GM19043 (cell line): ENCODE measurements around the gene FRZB.
"Not testable (repeated sequence)": the region's sequence is repeated elsewhere in the genome, so short reads cannot be mapped to it uniquely, and the experiment has no call there.

Experiments
- ATAC-seq: cut with Tn5 transposase; IDR thresholded peaks from one replicate; pipeline ENCODE4 v1.9.1; 2021; ENCODE audit warnings: low read depth; ENCODE audit not compliant: unreplicated experiment

Gene FRZB, protein sequence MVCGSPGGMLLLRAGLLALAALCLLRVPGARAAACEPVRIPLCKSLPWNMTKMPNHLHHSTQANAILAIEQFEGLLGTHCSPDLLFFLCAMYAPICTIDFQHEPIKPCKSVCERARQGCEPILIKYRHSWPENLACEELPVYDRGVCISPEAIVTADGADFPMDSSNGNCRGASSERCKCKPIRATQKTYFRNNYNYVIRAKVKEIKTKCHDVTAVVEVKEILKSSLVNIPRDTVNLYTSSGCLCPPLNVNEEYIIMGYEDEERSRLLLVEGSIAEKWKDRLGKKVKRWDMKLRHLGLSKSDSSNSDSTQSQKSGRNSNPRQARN

DNA sequence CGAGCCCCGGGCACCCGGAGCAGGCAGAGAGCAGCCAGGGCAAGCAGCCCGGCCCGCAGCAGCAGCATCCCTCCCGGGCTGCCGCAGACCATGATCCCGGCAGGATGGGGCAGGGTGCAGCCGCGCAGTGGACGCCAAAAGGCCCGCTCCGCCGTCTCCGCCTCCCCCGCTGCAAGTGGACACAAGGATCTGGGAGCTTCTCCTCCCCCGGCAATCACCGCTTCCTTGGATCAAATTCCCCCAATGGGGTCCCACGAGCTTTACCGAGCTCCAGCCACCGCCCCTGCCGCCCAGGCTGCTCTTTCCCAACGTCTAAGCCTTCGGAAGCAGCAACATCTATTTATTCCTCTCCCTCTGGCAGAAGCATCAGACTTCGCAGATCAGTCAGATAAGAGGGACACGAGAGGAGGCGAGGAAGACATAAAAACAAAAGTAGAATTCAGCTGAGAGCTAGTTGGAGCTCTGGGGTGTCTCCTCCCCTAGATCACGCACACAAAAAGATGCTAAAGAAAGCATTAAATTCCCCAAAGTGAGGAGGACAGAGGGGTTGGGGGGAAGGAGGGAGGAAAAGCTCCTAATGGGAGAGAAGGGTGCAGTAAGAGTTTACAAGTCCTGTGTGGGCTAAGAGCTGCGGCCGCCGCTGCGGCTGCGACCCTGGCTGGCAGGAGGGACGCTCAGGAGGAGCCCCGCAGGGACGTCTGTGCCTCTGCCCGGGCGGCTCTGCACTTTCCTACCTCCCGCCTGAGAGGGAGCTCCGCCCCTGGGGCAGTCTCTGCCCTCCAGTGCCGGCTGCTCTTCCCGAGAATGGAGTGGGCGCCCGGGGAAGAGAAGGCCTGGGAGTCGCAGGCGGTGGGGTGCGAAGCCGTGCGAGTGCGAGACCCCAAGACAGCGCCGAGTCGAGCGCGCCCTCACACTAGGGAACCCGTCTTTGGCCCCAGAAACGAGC, at the start of gene FRZB:
TSS of gene FRZB (minus strand) at position 177 of the 946 bp plus-strand sequence. CDS start at position 92, 85 bp downstream.
- ATAC-seq, result no peak

DNA sequence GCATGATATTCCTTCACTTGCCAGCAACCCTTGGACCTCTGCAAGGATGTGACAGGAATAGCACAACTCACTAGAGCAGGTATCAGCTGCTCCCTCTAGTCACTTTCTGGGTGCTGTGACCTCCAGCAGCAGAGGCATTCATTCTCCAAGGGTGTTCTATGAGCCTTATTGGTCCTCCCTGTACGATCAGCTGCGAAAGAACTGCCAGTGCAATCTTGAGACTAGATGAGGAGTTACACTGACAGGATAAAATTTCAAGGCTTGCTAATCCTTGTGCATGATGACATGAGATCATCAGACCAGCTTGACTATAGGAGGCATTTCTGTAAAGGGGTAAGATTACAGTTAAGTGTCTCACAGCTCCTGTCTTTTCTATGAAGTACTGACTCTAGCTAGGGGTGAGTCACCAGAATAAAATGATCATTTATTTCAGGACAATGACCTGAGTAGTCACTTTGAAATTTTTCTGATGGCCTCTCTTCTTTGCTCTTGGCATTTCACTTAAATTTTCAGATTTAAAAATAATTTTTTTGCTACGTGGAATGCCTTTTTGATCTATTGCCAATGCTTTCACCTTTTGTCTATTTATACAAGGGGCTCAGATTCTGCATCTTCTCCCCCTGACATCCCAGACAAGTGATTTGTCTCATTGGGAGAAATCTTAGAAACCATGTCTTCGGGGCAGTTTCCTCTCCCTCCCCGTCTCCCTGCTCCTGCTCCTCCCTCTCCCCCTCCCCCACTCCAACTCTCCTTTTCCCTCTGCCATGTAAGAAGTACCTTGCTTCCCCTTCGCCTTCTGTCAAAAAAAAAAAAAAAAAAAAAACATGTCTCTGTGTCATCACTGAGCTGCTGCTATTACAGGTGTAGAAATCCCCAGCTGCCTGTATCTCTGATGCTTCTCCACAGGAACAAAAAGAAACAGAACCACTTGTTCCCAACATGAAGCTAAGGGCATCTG, 49.2 kb upstream of the FRZB start:
- ATAC-seq, result no peak

DNA sequence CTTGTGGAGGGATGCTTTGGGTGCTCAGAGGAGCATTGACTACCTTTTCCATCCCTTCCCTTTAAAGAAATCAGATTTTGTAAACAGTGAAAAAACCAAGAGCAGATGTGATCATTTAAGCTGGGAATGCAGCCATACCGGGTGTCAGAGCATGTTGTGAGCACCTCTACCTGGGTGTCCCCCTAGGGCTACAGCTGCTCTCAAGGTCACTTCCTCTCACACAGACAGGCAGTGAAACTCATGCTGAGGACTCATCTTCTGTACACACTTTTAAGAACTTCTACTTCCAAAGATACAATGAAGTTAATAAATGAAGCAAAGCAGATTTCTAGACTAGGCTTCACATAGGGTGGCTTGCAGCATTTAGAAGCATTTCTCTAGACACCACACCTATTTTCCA, 48.4 kb upstream of the FRZB start:
- no peak for ATAC-seq

DNA sequence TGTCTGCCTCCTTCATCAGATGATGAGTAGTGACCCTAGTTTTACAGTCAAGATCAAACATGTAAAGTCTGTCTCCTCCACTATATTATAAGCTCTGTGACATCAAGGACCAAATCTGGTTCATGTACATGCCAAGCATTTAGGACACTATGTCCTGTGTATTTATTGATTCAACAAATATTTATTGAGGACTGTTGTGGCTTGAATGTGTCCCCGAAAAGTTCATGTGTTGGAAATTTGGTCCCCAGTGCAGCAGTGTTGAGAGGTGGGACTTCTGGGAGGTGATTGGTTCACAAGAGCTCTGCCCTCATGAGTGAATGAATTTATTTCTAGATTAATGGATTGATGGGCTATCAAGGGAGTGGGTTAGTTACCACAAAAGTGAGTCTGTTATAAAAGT, 46.6 kb upstream of the FRZB start:
- ATAC-seq, result no peak

- no peak for ATAC-seq
These were observed 46.1 kb upstream of the FRZB start for GRCh38 chr2:182912518-182912915.

DNA sequence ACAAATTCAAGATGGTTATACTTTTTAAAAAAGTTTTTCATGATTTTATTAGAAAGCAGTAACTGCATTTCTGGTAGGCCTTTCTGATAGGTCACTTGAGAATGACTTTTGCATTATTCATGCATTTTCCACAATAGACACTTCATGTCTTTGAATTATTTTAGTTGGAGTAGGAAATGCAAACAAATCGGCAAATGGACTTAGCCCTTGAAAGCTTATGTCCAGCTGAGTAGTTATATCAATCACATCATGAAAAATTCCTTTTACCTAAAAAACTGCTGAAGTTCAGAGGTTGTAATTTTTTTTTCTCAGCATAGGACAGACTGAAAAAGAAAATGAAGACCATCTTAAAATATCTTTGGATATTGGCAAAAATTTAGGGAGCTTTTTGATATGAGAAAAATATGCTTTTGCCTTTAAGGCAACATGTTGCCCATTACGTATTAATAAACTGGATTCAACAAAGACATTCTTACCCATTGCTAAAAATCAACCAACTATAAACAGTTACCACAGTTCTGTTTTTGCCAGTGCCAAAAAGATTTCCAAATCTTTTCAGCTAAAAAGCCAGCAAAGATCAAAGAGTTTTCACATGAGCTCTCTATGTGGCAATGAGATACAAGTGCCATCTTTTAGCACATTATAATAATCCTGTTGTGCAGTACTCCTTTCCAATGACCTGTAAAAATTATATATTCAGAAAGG, 45.5 kb upstream of the FRZB start:
- no peak for ATAC-seq

GRCh38 chr2:182910965-182911364, 44.5 kb upstream of the FRZB start:
- ATAC-seq, result no peak

- no peak for ATAC-seq
These were observed 40.8 kb upstream of the FRZB start for GRCh38 chr2:182907081-182907830.

DNA sequence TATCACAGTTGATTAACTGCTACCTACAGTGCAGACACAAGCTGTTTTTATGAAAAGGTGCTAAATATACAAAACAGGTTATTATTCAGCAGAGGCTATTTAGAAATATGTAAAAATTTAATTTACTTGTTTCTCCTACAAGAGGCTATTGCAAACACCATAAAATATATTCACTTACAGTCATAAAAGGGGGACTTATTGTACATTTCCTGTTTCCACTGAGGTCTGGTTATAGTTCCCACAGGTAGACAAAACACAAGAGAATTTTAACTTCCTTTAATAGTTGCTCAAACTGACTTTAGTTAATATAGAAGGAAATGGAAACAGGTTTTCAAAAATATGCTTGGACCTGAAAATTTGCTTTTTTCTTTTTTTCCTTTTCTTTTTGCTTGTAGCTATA, 40.0 kb upstream of the FRZB start:
- no peak for ATAC-seq

DNA sequence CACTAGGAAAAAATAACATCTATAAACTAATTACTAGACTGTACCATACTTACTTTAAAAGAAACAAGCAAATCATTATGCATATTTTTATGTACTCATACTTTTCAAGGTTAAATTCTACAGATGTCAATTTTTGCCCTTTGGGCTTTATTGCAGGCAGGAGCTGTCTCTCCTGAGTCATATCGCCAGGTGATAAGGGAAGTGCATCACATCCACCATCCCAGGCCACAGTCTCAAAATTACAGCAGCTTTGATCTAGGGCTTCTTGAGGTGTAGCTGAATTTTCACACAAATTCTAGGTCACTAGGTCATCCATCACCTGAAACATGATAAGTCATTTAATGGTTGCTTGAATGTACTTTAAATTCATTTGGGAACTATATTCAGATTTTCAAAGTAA, 38.4 kb upstream of the FRZB start:
- ATAC-seq, result no peak

DNA sequence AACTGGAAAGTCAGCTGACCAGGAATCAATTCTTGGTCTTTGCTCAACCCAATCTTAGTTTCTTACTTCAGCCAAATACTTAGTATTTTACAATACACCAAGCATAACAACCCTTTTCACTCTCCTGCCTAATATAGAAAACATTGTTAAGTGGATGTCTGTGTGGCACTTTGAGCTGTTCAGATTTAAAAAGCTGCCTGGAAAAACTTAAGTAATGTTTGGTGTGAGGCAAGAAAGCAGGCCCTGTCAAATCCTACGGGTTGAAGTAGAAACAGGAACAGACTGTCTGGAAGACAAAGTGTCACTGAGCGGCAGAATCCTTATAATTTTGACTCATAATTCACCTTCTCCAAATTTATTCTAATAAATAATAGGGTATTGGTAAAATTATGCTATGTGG, 37.1 kb upstream of the FRZB start:
- no peak for ATAC-seq

DNA sequence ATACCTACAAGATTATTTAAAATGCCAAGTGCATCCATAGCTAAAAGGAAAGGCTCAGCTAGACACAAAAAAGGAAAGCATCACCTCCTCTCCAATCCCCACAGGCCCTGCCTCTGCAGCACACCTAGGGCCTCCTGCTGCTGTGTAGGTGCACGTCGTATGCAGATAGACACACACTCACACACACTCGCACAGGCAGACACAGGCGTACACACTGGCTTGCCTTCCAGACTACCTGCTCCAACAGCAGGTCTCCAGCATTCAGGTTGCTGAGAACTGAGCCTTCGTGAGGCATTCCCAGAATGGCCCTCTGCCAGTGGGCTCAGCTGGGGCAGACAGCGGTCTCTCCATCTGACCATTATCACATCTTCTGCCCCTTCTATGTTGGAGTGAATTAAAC, 35.3 kb upstream of the FRZB start:
- ATAC-seq, result no peak

DNA sequence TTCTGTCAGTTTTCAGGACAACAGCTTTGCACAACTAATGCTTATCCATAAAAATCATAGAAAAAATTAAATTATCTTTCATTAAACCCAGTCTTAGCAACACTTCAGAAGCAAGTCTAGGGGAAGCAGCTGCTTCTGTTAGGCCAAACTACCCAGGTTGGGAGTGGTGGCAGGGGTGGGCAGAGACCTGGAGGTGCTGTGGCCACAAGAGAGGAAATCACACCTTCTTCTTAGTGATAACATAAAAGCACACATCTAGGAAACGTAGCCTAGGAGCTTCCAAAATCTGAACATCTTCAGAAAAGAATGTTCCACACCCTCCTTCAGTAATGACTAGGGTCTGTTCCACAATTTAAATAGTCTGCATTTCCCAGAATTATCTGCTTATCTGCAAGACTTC, 32.3 kb upstream of the FRZB start:
- no peak for ATAC-seq

- ATAC-seq, result no peak
These were observed 30.7 kb upstream of the FRZB start for GRCh38 chr2:182897137-182897536.

DNA sequence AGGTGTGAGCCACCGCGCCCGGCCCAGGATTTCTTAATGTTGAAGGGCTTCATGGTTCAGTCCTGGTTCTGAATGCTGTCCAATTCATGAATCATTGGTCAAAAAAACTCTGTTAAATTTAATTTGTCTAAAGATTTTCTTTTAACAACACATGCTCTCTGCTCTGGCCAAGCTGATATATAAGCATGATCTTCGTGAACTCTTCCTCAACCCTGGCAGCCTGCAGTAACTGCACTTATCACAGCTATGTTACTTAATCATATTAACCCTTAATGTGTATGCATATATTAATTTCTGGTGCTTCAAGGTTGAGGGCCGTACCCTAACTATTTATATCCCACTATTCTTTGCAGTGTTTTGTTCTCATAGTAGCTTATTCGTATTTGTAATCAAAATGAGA, 29.4 kb upstream of the FRZB start:
- no peak for ATAC-seq

DNA sequence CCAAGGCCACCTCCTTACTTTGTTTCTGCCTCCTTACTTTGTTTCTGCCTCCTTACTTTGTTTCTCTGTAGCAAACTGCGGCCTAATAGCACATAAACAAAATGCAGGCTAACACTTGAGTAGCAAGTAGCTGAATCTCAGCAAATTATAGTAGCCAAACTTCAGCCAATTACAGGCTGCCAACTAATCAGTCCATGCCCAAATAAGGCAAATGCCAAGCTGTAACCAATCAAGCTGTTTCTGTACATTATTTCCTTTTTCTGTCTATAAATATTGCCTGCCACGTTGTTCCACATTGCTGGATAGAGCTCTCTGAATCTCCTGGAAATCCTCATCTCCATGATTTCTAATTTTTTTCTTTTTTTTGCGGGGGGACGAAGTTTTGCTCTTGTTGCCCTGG, 28.7 kb upstream of the FRZB start:
- ATAC-seq, result no peak

GRCh38 chr2:182894174-182894573, 27.7 kb upstream of the FRZB start:
- no peak for ATAC-seq

GRCh38 chr2:182893666-182894065, 27.2 kb upstream of the FRZB start:
- no peak for ATAC-seq

DNA sequence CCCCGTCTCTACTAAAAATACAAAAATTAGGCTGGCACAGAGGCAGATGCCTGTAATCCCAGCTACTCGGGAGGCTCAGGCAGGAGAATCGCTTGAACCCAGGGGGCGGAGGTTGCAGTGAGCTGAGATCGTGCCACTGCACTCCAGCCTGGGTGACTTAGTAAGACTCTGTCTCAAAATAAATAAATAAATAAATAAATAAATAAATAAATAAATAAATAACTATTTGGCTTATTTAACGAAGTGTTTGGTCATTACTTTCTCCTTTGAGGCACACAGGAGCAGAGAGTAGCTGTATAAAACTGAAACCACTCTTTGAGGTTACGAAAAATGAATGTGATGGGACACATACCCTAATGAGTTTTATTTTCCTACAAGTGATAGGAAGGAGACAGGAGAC, 26.6 kb upstream of the FRZB start:
- ATAC-seq, result not testable (repeated sequence)
